Measurements from ENCODE around the gene NRSN1.

Gene NRSN1

GRCh38 chr6:24107294-24107693, 18.7 kb upstream of the NRSN1 start:
- Histone ChIP-seq H3K79me2 (ENCODE audit: control insufficient read depth, insufficient read depth, low read length) (no peaks in the 10 kb centered on the region), H3K27me3 (ENCODE audit: insufficient read depth, low read length, poor library complexity) (no peaks in the 10 kb centered on the region), H3K18ac (ENCODE audit: low read length) (no peak overlapping the region), H3K9ac (ENCODE audit: low read length) (no peak overlapping the region), H3K4me2 (ENCODE audit: low read length) (no peak overlapping the region), H3K56ac (ENCODE audit: low read length) (no peak overlapping the region), H4K5ac (ENCODE audit: low read length) (no peak overlapping the region), H2BK120ac (ENCODE audit: low read depth, low read length) (no peak overlapping the region), H2BK5ac (ENCODE audit: low read length) (no peak overlapping the region), H2BK15ac (replicated peaks; ENCODE audit: low read depth) (no peak overlapping the region), H3K4me1 (ENCODE audit: control insufficient read depth, low read depth, low read length) (no peaks in the 10 kb centered on the region), H3K4ac (ENCODE audit: low read depth, low read length) (no peak overlapping the region), H3K27ac (ENCODE audit: low read depth, low read length) (no peak overlapping the region), H2AK5ac (ENCODE audit: low read length) (no peak overlapping the region), H3K79me1 (ENCODE audit: low read length) (no peaks in the 10 kb centered on the region), H4K8ac (ENCODE audit: low read depth, low read length) (no peak overlapping the region), H3K36me3 (ENCODE audit: control insufficient read depth, insufficient read depth, low read length) (no peaks in the 10 kb centered on the region), H3K4me3 (ENCODE audit: low read length) (no peak overlapping the region), H3K23ac (ENCODE audit: low read length) (no peak overlapping the region)
- DNase-seq = no peak
- WGBS (ENCODE audit: extremely low coverage, insufficient coverage, low lambda C conversion rate) = no CpG with 5 or more reads among the region's 1 CpG

- Histone ChIP-seq H3K79me1 (ENCODE audit: low read length) (no peaks in the 10 kb centered on the region), H2AK5ac (ENCODE audit: low read length) (no peak overlapping the region), H2BK120ac (ENCODE audit: low read depth, low read length) (no peak overlapping the region), H4K8ac (ENCODE audit: low read depth, low read length) (no peak overlapping the region), H3K4me1 (ENCODE audit: control insufficient read depth, low read depth, low read length) (no peaks in the 10 kb centered on the region), H3K23ac (ENCODE audit: low read length) (no peak overlapping the region), H4K5ac (ENCODE audit: low read length) (no peak overlapping the region), H2BK5ac (ENCODE audit: low read length) (no peak overlapping the region), H3K56ac (ENCODE audit: low read length) (no peak overlapping the region), H3K9ac (ENCODE audit: low read length) (no peak overlapping the region), H3K27ac (ENCODE audit: low read depth, low read length) (no peak overlapping the region), H3K79me2 (ENCODE audit: control insufficient read depth, insufficient read depth, low read length) (no peaks in the 10 kb centered on the region), H3K4ac (ENCODE audit: low read depth, low read length) (no peak overlapping the region), H3K4me2 (ENCODE audit: low read length) (no peak overlapping the region), H2BK15ac (replicated peaks; ENCODE audit: low read depth) (no peak overlapping the region), H3K36me3 (ENCODE audit: control insufficient read depth, insufficient read depth, low read length) (no peaks in the 10 kb centered on the region), H3K27me3 (ENCODE audit: insufficient read depth, low read length, poor library complexity) (no peaks in the 10 kb centered on the region), H3K4me3 (ENCODE audit: low read length) (no peak overlapping the region), H3K18ac (ENCODE audit: low read length) (no peak overlapping the region)
- no CpG with 5 or more reads among the region's 6 CpGs for WGBS (ENCODE audit: extremely low coverage, insufficient coverage, low lambda C conversion rate)
- no peak for DNase-seq
Measured at GRCh38 chr6:24108056-24108455, 18.0 kb upstream of the NRSN1 start.

- Histone ChIP-seq H3K18ac (ENCODE audit: low read length) (no peak overlapping the region), H3K79me2 (ENCODE audit: control insufficient read depth, insufficient read depth, low read length) (no peaks in the 10 kb centered on the region), H3K79me1 (ENCODE audit: low read length) (no peaks in the 10 kb centered on the region), H2BK120ac (ENCODE audit: low read depth, low read length) (no peak overlapping the region), H3K4me2 (ENCODE audit: low read length) (no peak overlapping the region), H3K4ac (ENCODE audit: low read depth, low read length) (no peak overlapping the region), H3K4me1 (ENCODE audit: control insufficient read depth, low read depth, low read length) (no peaks in the 10 kb centered on the region), H2BK5ac (ENCODE audit: low read length) (no peak overlapping the region), H3K4me3 (ENCODE audit: low read length) (no peak overlapping the region), H3K56ac (ENCODE audit: low read length) (no peak overlapping the region), H2AK5ac (ENCODE audit: low read length) (no peak overlapping the region), H2BK15ac (replicated peaks; ENCODE audit: low read depth) (no peak overlapping the region), H4K5ac (ENCODE audit: low read length) (no peak overlapping the region), H3K36me3 (ENCODE audit: control insufficient read depth, insufficient read depth, low read length) (no peaks in the 10 kb centered on the region), H3K23ac (ENCODE audit: low read length) (no peak overlapping the region), H3K27me3 (ENCODE audit: insufficient read depth, low read length, poor library complexity) (no peaks in the 10 kb centered on the region), H3K9ac (ENCODE audit: low read length) (no peak overlapping the region), H3K27ac (ENCODE audit: low read depth, low read length) (no peak overlapping the region), H4K8ac (ENCODE audit: low read depth, low read length) (no peak overlapping the region)
- whole genome bisulfite sequencing (ENCODE audit: extremely low coverage, insufficient coverage, low lambda C conversion rate) = no CpG with 5 or more reads among the region's 1 CpG
- DNase-seq = no peak
Measured at GRCh38 chr6:24110417-24110816, 15.6 kb upstream of the NRSN1 start.

DNA sequence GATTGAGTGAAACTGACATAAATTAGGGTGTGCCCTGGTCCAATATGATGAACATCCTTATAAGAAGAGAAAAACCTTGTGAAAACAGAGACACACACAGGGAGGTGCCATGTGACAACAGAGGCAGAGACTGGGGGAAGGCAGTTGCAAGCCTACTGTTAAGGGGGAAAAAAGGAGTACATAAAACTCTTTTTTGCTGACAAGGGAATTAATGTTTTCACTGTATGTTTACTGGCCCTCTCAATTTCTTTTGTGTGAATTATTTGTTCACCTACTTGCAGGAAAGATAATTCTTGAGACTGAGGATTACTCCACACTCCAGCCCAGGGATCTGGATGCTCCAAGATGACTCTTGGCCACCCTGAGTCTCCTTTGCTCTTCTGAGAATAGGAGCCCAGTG, 12.1 kb upstream of the NRSN1 start:
- no peak for DNase-seq
- Histone ChIP-seq H3K4me3 (ENCODE audit: low read length) (no peak overlapping the region), H2BK5ac (ENCODE audit: low read length) (no peak overlapping the region), H3K27me3 (ENCODE audit: insufficient read depth, low read length, poor library complexity) (peaks cover 2% of the 10 kb centered on the region), H4K8ac (ENCODE audit: low read depth, low read length) (no peak overlapping the region), H3K18ac (ENCODE audit: low read length) (no peak overlapping the region), H2BK120ac (ENCODE audit: low read depth, low read length) (no peak overlapping the region), H3K4ac (ENCODE audit: low read depth, low read length) (no peak overlapping the region), H3K23ac (ENCODE audit: low read length) (no peak overlapping the region), H3K79me1 (ENCODE audit: low read length) (no peaks in the 10 kb centered on the region), H2BK15ac (replicated peaks; ENCODE audit: low read depth) (no peak overlapping the region), H3K56ac (ENCODE audit: low read length) (no peak overlapping the region), H3K9ac (ENCODE audit: low read length) (no peak overlapping the region), H4K5ac (ENCODE audit: low read length) (no peak overlapping the region), H3K36me3 (ENCODE audit: control insufficient read depth, insufficient read depth, low read length) (no peaks in the 10 kb centered on the region), H3K27ac (ENCODE audit: low read depth, low read length) (no peak overlapping the region), H3K4me2 (ENCODE audit: low read length) (no peak overlapping the region), H3K4me1 (ENCODE audit: control insufficient read depth, low read depth, low read length) (no peaks in the 10 kb centered on the region), H2AK5ac (ENCODE audit: low read length) (no peak overlapping the region), H3K79me2 (ENCODE audit: control insufficient read depth, insufficient read depth, low read length) (no peaks in the 10 kb centered on the region)

DNA sequence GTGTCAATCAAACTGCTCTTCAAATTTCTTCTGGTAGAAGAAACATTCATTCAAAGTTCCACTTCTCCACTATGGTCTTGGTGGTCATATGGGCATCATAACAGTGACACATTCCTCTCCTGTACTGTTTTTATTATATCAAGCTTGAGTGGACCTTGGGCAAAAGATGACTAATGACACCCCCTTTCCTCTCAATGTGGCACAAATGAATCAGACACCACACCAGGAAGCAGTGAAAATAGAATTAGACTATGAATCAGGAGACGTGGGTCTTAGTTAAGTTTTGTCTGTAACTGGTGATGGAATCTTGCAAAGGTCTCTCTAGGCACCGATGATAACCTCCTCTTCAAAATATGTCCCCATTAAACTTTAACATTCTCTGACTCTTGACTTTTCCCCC, 9.0 kb upstream of the NRSN1 start:
- H3K79me2 ChIP-seq (ENCODE audit: control insufficient read depth, insufficient read depth, low read length) = no peaks in the 10 kb centered on the region
- no peak overlapping the region for H3K9ac ChIP-seq (ENCODE audit: low read length)
- H3K23ac ChIP-seq (ENCODE audit: low read length) = no peak overlapping the region
- H3K27me3 ChIP-seq (ENCODE audit: insufficient read depth, low read length, poor library complexity) = peaks cover 2% of the 10 kb centered on the region
- H3K56ac ChIP-seq (ENCODE audit: low read length) = no peak overlapping the region
- no peak overlapping the region for H4K8ac ChIP-seq (ENCODE audit: low read depth, low read length)
- H3K4me3 ChIP-seq (ENCODE audit: low read length) = no peak overlapping the region
- no peaks in the 10 kb centered on the region for H3K4me1 ChIP-seq (ENCODE audit: control insufficient read depth, low read depth, low read length)
- H4K5ac ChIP-seq (ENCODE audit: low read length) = no peak overlapping the region
- no peaks in the 10 kb centered on the region for H3K36me3 ChIP-seq (ENCODE audit: control insufficient read depth, insufficient read depth, low read length)
- whole genome bisulfite sequencing (ENCODE audit: extremely low coverage, insufficient coverage, low lambda C conversion rate) = no CpG with 5 or more reads among the region's 2 CpGs
- H3K4ac ChIP-seq (ENCODE audit: low read depth, low read length) = no peak overlapping the region
- H2BK5ac ChIP-seq (ENCODE audit: low read length) = no peak overlapping the region
- H3K4me2 ChIP-seq (ENCODE audit: low read length) = no peak overlapping the region
- no peak overlapping the region for H2BK15ac ChIP-seq (replicated peaks; ENCODE audit: low read depth)
- H2BK120ac ChIP-seq (ENCODE audit: low read depth, low read length) = no peak overlapping the region
- no peak for DNase-seq
- no peak overlapping the region for H3K18ac ChIP-seq (ENCODE audit: low read length)
- no peak overlapping the region for H3K27ac ChIP-seq (ENCODE audit: low read depth, low read length)
- H2AK5ac ChIP-seq (ENCODE audit: low read length) = no peak overlapping the region
- H3K79me1 ChIP-seq (ENCODE audit: low read length) = no peaks in the 10 kb centered on the region

- H3K4me2 ChIP-seq (ENCODE audit: low read length) = no peak overlapping the region
- H2BK15ac ChIP-seq (replicated peaks; ENCODE audit: low read depth) = no peak overlapping the region
- no CpG with 5 or more reads among the region's 7 CpGs for WGBS (ENCODE audit: extremely low coverage, insufficient coverage, low lambda C conversion rate)
Measured at GRCh38 chr6:24122139-24122538, 3.9 kb upstream of the NRSN1 start.

More at GRCh38 chr6:24122139-24122538, 3.9 kb upstream of the NRSN1 start:
- Histone ChIP-seq H3K79me2 (ENCODE audit: control insufficient read depth, insufficient read depth, low read length) (no peaks in the 10 kb centered on the region), H3K4me1 (ENCODE audit: control insufficient read depth, low read depth, low read length) (no peaks in the 10 kb centered on the region), H4K8ac (ENCODE audit: low read depth, low read length) (no peak overlapping the region), H2BK5ac (ENCODE audit: low read length) (no peak overlapping the region), H3K79me1 (ENCODE audit: low read length) (no peaks in the 10 kb centered on the region), H3K27me3 (ENCODE audit: insufficient read depth, low read length, poor library complexity) (peaks cover under 1% of the 10 kb centered on the region), H3K27ac (ENCODE audit: low read depth, low read length) (no peak overlapping the region), H3K4ac (ENCODE audit: low read depth, low read length) (no peak overlapping the region), H2AK5ac (ENCODE audit: low read length) (no peak overlapping the region), H3K56ac (ENCODE audit: low read length) (no peak overlapping the region), H3K18ac (ENCODE audit: low read length) (no peak overlapping the region), H4K5ac (ENCODE audit: low read length) (no peak overlapping the region), H3K9ac (ENCODE audit: low read length) (no peak overlapping the region), H2BK120ac (ENCODE audit: low read depth, low read length) (no peak overlapping the region), H3K36me3 (ENCODE audit: control insufficient read depth, insufficient read depth, low read length) (no peaks in the 10 kb centered on the region), H3K4me3 (ENCODE audit: low read length) (no peak overlapping the region), H3K23ac (ENCODE audit: low read length) (no peak overlapping the region)
- no peak for DNase-seq
